Stomach (tissue), 4 donors: ENCODE results near the gene EYA2.

ENCODE experiments used
- CTCF ChIP-seq, 7 experiments: fragments of 450-650 bp in 4 of 7; fragments of 200-600 bp in 3 of 7; sonication (generic) in 3 of 7; IDR thresholded peaks; one replicate each; pipeline ENCODE4 v1.5.1; 2016 to 2019; ENCODE audit warnings: antibody characterized with exemption in 7 of 7, control low read depth in 2 of 7, mild to moderate bottlenecking in 1 of 7
- EP300 ChIP-seq: sonication (generic); formaldehyde crosslinking; IDR thresholded peaks from one replicate; pipeline ENCODE4 v1.6.1; 2017; ENCODE audit warnings: antibody characterized with exemption
- POLR2A ChIP-seq, 4 donors: fragments of 450-650 bp; IDR thresholded peaks; one replicate each; pipeline ENCODE4 v1.6.1; 2016; ENCODE audit warnings: antibody characterized with exemption in 4 of 4, control low read depth in 2 of 4, mild to moderate bottlenecking in 1 of 4, moderate library complexity in 1 of 4
- POLR2AphosphoS5 ChIP-seq, 3 donors: sonication (generic); formaldehyde crosslinking; IDR thresholded peaks; one replicate each; pipeline ENCODE4 v1.6.1; 2016; ENCODE audit warnings: antibody characterized with exemption in 3 of 3

- TF ChIP-seq EP300 = no peak
- no peak for TF ChIP-seq CTCF (IDR thresholded peaks at IDR 0.05)
- peak in 1 of 3 donors; percentile 62 for TF ChIP-seq POLR2AphosphoS5 (IDR thresholded peaks at IDR 0.05)
- no peak for TF ChIP-seq POLR2A (IDR thresholded peaks at IDR 0.05)
Observed at GRCh38 chr20:46931699-46932098, 37.1 kb downstream of the EYA2 start.
